Endothelial cell of umbilical vein (primary cell): Measurements from ENCODE around the gene RIOK1. TPM values are rescaled to one million over a fixed set of nuclear protein-coding genes. Genes with fewer than 3 reads are reported as not detected.

Experiments used
- BruUV-seq: library from RNA; stranded (reverse); fragments of 400-500 nt; replicated peaks from 2 replicates; lab custom pipeline; 2021; lab: Mats Ljungman, UMichigan
- CTCF ChIA-PET: fragments of 300-600, 350-600 bp; sonication (Branson Sonifier 250); formaldehyde crosslinking; loops from one replicate; lab custom pipeline; 2021; ENCODE audit warnings: antibody characterized with exemption, inconsistent platforms; lab: Charles Lee
- POLR2A ChIA-PET: fragments of 300-600, 350-600 bp; sonication (Branson Sonifier 250); formaldehyde crosslinking; loops from one replicate; lab custom pipeline; 2021; ENCODE audit warnings: antibody characterized with exemption, inconsistent platforms; lab: Charles Lee
- DNase-seq: peaks from one replicate; pipeline ENCODE4 v3.0.0-alpha.2; 2011; ENCODE audit warnings: low read depth, low spot score
- FAIRE-seq: peaks from 2 replicates; lab custom pipeline; 2011; peaks lifted over from hg19 to GRCh38; lab: Jason Lieb, UNC
- H2AFZ ChIP-seq: 2 replicates; pipeline ENCODE4 v1.6.0; 2012; ENCODE audit warnings: low read depth, low read length, control low read depth, inconsistent platforms
- H3K27ac ChIP-seq: 2 replicates; pipeline ENCODE4 v1.5.1; 2011; ENCODE audit warnings: low read depth, mild to moderate bottlenecking, control low read depth, low read length, moderate library complexity; ENCODE audit not compliant: insufficient read depth
- H3K27me3 ChIP-seq, 2 experiments: 2 replicates each; pipeline versions ENCODE4 v1.6.0 to v1.6.1; 2011; ENCODE audit warnings: low read length in 2 of 2, mixed read lengths in 1 of 2; ENCODE audit not compliant: control insufficient read depth in 2 of 2, insufficient read depth in 2 of 2
- H3K36me3 ChIP-seq, 2 experiments: 2 replicates in 1 of 2; 3 replicates in 1 of 2; pipeline ENCODE4 v1.5.1; 2011; ENCODE audit warnings: low read length in 2 of 2, mild to moderate bottlenecking in 1 of 2, moderate library complexity in 1 of 2; ENCODE audit not compliant: control insufficient read depth in 2 of 2, insufficient read depth in 2 of 2; ENCODE audit errors: extremely low read depth in 1 of 2
- H3K4me1 ChIP-seq: 3 replicates; pipeline ENCODE4 v1.5.1; 2011; ENCODE audit warnings: mild to moderate bottlenecking, low read length; ENCODE audit not compliant: control insufficient read depth, insufficient read depth; ENCODE audit errors: extremely low read depth
- H3K4me2 ChIP-seq: 2 replicates; pipeline ENCODE4 v1.6.1; 2011; ENCODE audit warnings: low read length, control low read depth, mixed read lengths; ENCODE audit not compliant: insufficient read depth
- H3K4me3 ChIP-seq, 3 experiments: fragments of 200-600 bp in 1 of 3; sonication (generic), shearing (Covaris generic) in 1 of 3; replicated peaks in 1 of 3; 2 replicates each; pipeline ENCODE4 v1.5.1; 2011 to 2016; ENCODE audit warnings: control low read depth in 3 of 3, low read length in 3 of 3, mild to moderate bottlenecking in 2 of 3, inconsistent platforms in 1 of 3, low read depth in 1 of 3, moderate library complexity in 1 of 3; ENCODE audit not compliant: insufficient read depth in 1 of 3
- H3K79me2 ChIP-seq: 2 replicates; pipeline ENCODE4 v1.6.0; 2012; ENCODE audit warnings: low read length, inconsistent platforms; ENCODE audit not compliant: control insufficient read depth, insufficient read depth
- H3K9ac ChIP-seq: replicated peaks from 2 replicates; pipeline ENCODE3; 2011; ENCODE audit warnings: low read length, control low read depth; ENCODE audit not compliant: insufficient read depth; ENCODE audit errors: extremely low read depth
- H3K9me1 ChIP-seq: replicated peaks from 3 replicates; pipeline ENCODE4 v1.6.0; 2011; ENCODE audit warnings: mild to moderate bottlenecking, low read length; ENCODE audit not compliant: control insufficient read depth, insufficient read depth; ENCODE audit errors: extremely low read depth
- H3K9me3 ChIP-seq: replicated peaks from 2 replicates; pipeline ENCODE4 v1.5.1; 2012; ENCODE audit warnings: low read length, inconsistent platforms; ENCODE audit not compliant: control insufficient read depth, insufficient read depth
- H4K20me1 ChIP-seq: replicated peaks from 2 replicates; pipeline ENCODE3; 2011; ENCODE audit warnings: mild to moderate bottlenecking, low read length; ENCODE audit not compliant: control insufficient read depth, insufficient read depth; ENCODE audit errors: extremely low read depth
- CTCF ChIP-seq, 2 donors: IDR thresholded peaks; 1 replicate in 1 of 2; 2 replicates in 1 of 2; pipeline ENCODE4 v1.5.1; 2011; ENCODE audit warnings: low read length in 2 of 2, mild to moderate bottlenecking in 2 of 2, moderate library complexity in 2 of 2, control low read depth in 1 of 2, inconsistent platforms in 1 of 2, low read depth in 1 of 2; ENCODE audit not compliant: insufficient read depth in 1 of 2; ENCODE audit errors: extremely low read depth in 1 of 2
- FOS ChIP-seq: IDR thresholded peaks from 2 replicates; pipeline ENCODE4 v1.6.1; 2011; ENCODE audit warnings: mild to moderate bottlenecking, low read length, moderate library complexity, borderline replicate concordance; ENCODE audit not compliant: insufficient read depth
- GATA2 ChIP-seq: IDR thresholded peaks from 2 replicates; pipeline ENCODE4 v1.7.0; 2011; ENCODE audit warnings: low read depth, mild to moderate bottlenecking, moderate library complexity, mixed read lengths, low read length; ENCODE audit not compliant: insufficient read length, insufficient read depth
- JUN ChIP-seq: IDR thresholded peaks from 2 replicates; pipeline ENCODE4 v1.6.1; 2011; ENCODE audit warnings: borderline replicate concordance, low read depth; ENCODE audit not compliant: insufficient read length, insufficient read depth
- MYC ChIP-seq: IDR thresholded peaks from one replicate; pipeline ENCODE4 v1.6.1; 2011; ENCODE audit warnings: mild to moderate bottlenecking, low read depth, low read length
- POLR2AphosphoS5 ChIP-seq: IDR thresholded peaks from 2 replicates; pipeline ENCODE4 v1.6.1; 2012; ENCODE audit warnings: low read depth, mild to moderate bottlenecking, control low read depth, low read length, moderate library complexity; ENCODE audit not compliant: insufficient read depth
- dilution Hi-C: fragments of 300-500 bp; cut with MboI; formaldehyde crosslinking; loops from one replicate; pipeline ENCODE4 v1.15.0; 2019; ENCODE audit warnings: low sequenced_read_pairs; ENCODE audit not compliant: extremely low pct_ligation_motif_present
- intact Hi-C: fragments of 100-400 bp; cut with micrococcal nuclease; formaldehyde crosslinking; loops from one replicate; pipeline ENCODE4 v1.10.0; 2022
- polyA plus RNA-seq, 4 experiments: library from polyadenylated mRNA; depleted of rRNA in 3 of 4; stranded (reverse) in 3 of 4; unstranded in 1 of 4; fragments of >200 nt; gene quantifications; 2 replicates each; pipeline versions ENCODE4 v1.2.1 to v1.2.3, GENCODE V29; 2011 to 2012; ENCODE audit warnings: missing spikeins in 1 of 4
- total RNA-seq: library from RNA; stranded (reverse); gene quantifications from 2 replicates; pipeline ENCODE4 v1.2.3, GENCODE V29; 2021
- TF ChIP-seq, protein P1 (sequence below): IDR thresholded peaks from 2 replicates; pipeline ENCODE4 v1.6.1; 2011; ENCODE audit not compliant: insufficient read depth, insufficient read length

RIOK1 gene
- total and polyA plus RNA-seq, 2 donors (not counting 3 experiments of a cell fraction or from before 2014, with no cell fraction given) = 9.2 to 21.4 TPM

DNA sequence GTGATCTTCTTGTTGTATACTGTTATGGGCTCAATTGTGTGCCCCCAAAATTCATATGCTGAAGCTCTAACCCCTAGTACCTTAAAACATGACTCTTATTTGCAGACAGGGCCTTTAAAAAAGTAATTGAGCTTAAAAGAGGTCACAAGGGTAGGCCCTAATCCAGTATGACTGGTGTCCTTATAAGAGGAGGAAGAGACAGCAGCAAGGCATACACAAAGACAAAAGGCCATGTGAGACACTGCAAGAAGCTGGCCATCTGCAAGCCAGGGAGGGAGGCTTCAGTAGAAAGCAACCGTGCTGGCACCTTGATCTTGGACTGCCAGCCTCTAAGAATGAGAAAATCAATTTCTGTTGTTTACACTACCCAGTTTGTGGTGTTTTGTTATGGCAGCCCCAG is 8.5 kb upstream of the RIOK1 start:
- no peak for FAIRE-seq
- H3K79me2 ChIP-seq = no peaks in the 10 kb centered on the region
- dilution Hi-C loops (no loop called here), intact Hi-C loops (no loop called here)
- no peaks in the 10 kb centered on the region for H3K9me1 ChIP-seq
- H3K9me3 ChIP-seq = no peaks in the 10 kb centered on the region
- H2AFZ ChIP-seq = no peak overlapping the region
- H3K36me3 ChIP-seq = no peaks in the 10 kb centered on the region
- no peaks in the 10 kb centered on the region for H4K20me1 ChIP-seq
- TF ChIP-seq CTCF (IDR thresholded peaks at IDR 0.05; ENCODE audit: extremely low read depth in 1 of 2, insufficient read depth in 1 of 2, low read depth in 1 of 2, low read length in 2 of 2) (no peak), FOS (no peak), POLR2AphosphoS5 (no peak), GATA2 (no peak), MYC (no peak), JUN (no peak)
- TF ChIP-seq, protein P1, sequence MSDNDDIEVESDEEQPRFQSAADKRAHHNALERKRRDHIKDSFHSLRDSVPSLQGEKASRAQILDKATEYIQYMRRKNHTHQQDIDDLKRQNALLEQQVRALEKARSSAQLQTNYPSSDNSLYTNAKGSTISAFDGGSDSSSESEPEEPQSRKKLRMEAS = no peak
- no peak overlapping the region for H3K4me3 ChIP-seq
- POLR2A ChIA-PET = no interaction called here
- DNase-seq = no peak
- H3K4me1 ChIP-seq = no peaks in the 10 kb centered on the region
- CTCF ChIA-PET = no interaction called here
- no peak overlapping the region for H3K9ac ChIP-seq
- peaks cover 0 to 8% of the 10 kb centered on the region in 2 experiments for H3K27me3 ChIP-seq
- BruUV-seq = no TSS peak
- no peak overlapping the region for H3K4me2 ChIP-seq
- H3K27ac ChIP-seq = no peak overlapping the region
